T-helper 9 cell (primary cell): ENCODE data around the gene DENND2A.
"Not testable (repeated sequence)": the region's sequence is repeated elsewhere in the genome, so short reads cannot be mapped to it uniquely, and the experiment has no call there.

Experiments used
- DNase-seq: peaks from one replicate; pipeline ENCODE4 v3.0.0-alpha.2; 2020

DENND2A gene

GRCh38 chr7:140644761-140645160, 4.1 kb upstream of the DENND2A start:
- not testable (repeated sequence) for DNase-seq

- DNase-seq: no peak
These were observed 2.8 kb upstream of the DENND2A start for GRCh38 chr7:140643416-140643815.

GRCh38 chr7:140641524-140642195, 1.0 kb upstream of the DENND2A start:
- DNase-seq: no peak

- no peak for DNase-seq
These were observed 464 bp downstream of the DENND2A start for GRCh38 chr7:140640060-140640637.

GRCh38 chr7:140639366-140640053, 1.1 kb downstream of the DENND2A start:
- no peak for DNase-seq

GRCh38 chr7:140638173-140638791, 2.3 kb downstream of the DENND2A start:
- DNase-seq: no peak

- no peak for DNase-seq
These were observed 3.2 kb downstream of the DENND2A start for GRCh38 chr7:140637400-140637799.

- no peak for DNase-seq
These were observed 4.8 kb downstream of the DENND2A start for GRCh38 chr7:140635816-140636215.

- no peak for DNase-seq
These were observed 5.3 kb downstream of the DENND2A start for GRCh38 chr7:140635345-140635744.

GRCh38 chr7:140631602-140632001, 9.0 kb downstream of the DENND2A start:
- DNase-seq: no peak

GRCh38 chr7:140631021-140631420, 9.6 kb downstream of the DENND2A start:
- no peak for DNase-seq

- no peak for DNase-seq
These were observed 14.4 kb downstream of the DENND2A start for GRCh38 chr7:140625908-140626868.

- DNase-seq: not testable (repeated sequence)
These were observed 15.4 kb downstream of the DENND2A start for GRCh38 chr7:140625192-140625558.

- DNase-seq: no peak
These were observed 16.0 kb downstream of the DENND2A start for GRCh38 chr7:140624392-140625191.

GRCh38 chr7:140623980-140624379, 16.6 kb downstream of the DENND2A start:
- DNase-seq: no peak

GRCh38 chr7:140621401-140622021, 19.1 kb downstream of the DENND2A start:
- no peak for DNase-seq

GRCh38 chr7:140619915-140620510, 20.6 kb downstream of the DENND2A start:
- DNase-seq: not testable (repeated sequence)

GRCh38 chr7:140619176-140619575, 21.4 kb downstream of the DENND2A start:
- DNase-seq: no peak

- no peak for DNase-seq
These were observed 22.3 kb downstream of the DENND2A start for GRCh38 chr7:140618306-140618705.

GRCh38 chr7:140617081-140617480, 23.5 kb downstream of the DENND2A start:
- DNase-seq: no peak

- no peak for DNase-seq
These were observed 24.3 kb downstream of the DENND2A start for GRCh38 chr7:140616328-140616727.
